H1 (cell line): Measurements from ENCODE around the gene ADAMTS17. TPM values are rescaled to one million over a fixed set of nuclear protein-coding genes. Genes with fewer than 3 reads are reported as not detected.
A peak's percentile ranks its signal among the peaks of the same experiment; 100 is the strongest.

ENCODE experiments used
- CTCF ChIA-PET: fragments of 300-600 bp; sonication (Branson Sonifier 250); formaldehyde crosslinking; loops from one replicate; lab custom pipeline; 2021; ENCODE audit not compliant: partially characterized antibody; lab: Charles Lee
- POLR2A ChIA-PET: fragments of 300-600 bp; sonication (Branson Sonifier 250); formaldehyde crosslinking; loops from one replicate; lab custom pipeline; 2021; ENCODE audit warnings: inconsistent platforms; ENCODE audit not compliant: partially characterized antibody; lab: Charles Lee
- DNase-seq, 2 experiments: peaks; one replicate each; pipeline versions ENCODE4 v3.0.0 to v3.0.0-alpha.2; 2010 to 2022; ENCODE audit warnings: low spot score in 2 of 2, low read depth in 1 of 2, mixed read lengths in 1 of 2
- FAIRE-seq: peaks from 2 replicates; lab custom pipeline; 2011; peaks lifted over from hg19 to GRCh38; lab: Jason Lieb, UNC
- H2AFZ ChIP-seq: 2 replicates; pipeline ENCODE4 v1.8.1; 2012; ENCODE audit warnings: low read length, inconsistent platforms
- H2AK5ac ChIP-seq: 2 replicates; pipeline ENCODE4 v1.6.1; 2013; ENCODE audit warnings: low read depth, low read length
- H2BK120ac ChIP-seq: replicated peaks from 2 replicates; pipeline ENCODE3; 2013; ENCODE audit warnings: low read depth, low read length, inconsistent platforms
- H2BK12ac ChIP-seq: 2 replicates; pipeline ENCODE4 v1.6.1; 2013; ENCODE audit warnings: low read depth, low read length
- H2BK15ac ChIP-seq: 2 replicates; pipeline ENCODE4 v1.6.1; 2013; ENCODE audit warnings: low read length
- H2BK20ac ChIP-seq: 2 replicates; pipeline ENCODE4 v1.6.1; 2013; ENCODE audit warnings: low read length
- H2BK5ac ChIP-seq: 2 replicates; pipeline ENCODE4 v1.6.1; 2013; ENCODE audit warnings: low read depth, low read length
- H3K14ac ChIP-seq: 2 replicates; pipeline ENCODE4 v1.6.1; 2013; ENCODE audit warnings: inconsistent platforms; ENCODE audit not compliant: insufficient read length
- H3K18ac ChIP-seq: 2 replicates; pipeline ENCODE4 v1.6.1; 2013; ENCODE audit warnings: low read length; ENCODE audit errors: extremely low read depth
- H3K23ac ChIP-seq: 2 replicates; pipeline ENCODE4 v1.6.1; 2013; ENCODE audit warnings: inconsistent platforms; ENCODE audit not compliant: insufficient read length
- H3K23me2 ChIP-seq: 2 replicates; pipeline ENCODE4 v1.6.1; 2013; ENCODE audit warnings: low read depth, low read length
- H3K27ac ChIP-seq: 2 replicates; pipeline ENCODE4 v1.6.1; 2011; ENCODE audit warnings: low read depth, low read length, inconsistent platforms
- H3K27me3 ChIP-seq, 4 experiments: replicated peaks in 1 of 4; 1 replicate in 1 of 4; 2 replicates in 3 of 4; pipeline versions ENCODE4 v1.6.1 to v1.8.1; 2011 to 2013; ENCODE audit warnings: low read length in 3 of 4, mild to moderate bottlenecking in 3 of 4, inconsistent platforms in 2 of 4, mixed read lengths in 2 of 4, moderate library complexity in 1 of 4; ENCODE audit not compliant: control insufficient read depth in 3 of 4, insufficient read depth in 3 of 4; ENCODE audit errors: extremely low read depth in 1 of 4
- H3K36me3 ChIP-seq, 4 experiments: 2 replicates each; pipeline versions ENCODE4 v1.6.1 to v1.8.1; 2011 to 2013; ENCODE audit warnings: mild to moderate bottlenecking in 4 of 4, low read length in 3 of 4, moderate library complexity in 2 of 4, control low read depth in 1 of 4, inconsistent platforms in 1 of 4; ENCODE audit not compliant: insufficient read depth in 4 of 4, control insufficient read depth in 2 of 4
- H3K4ac ChIP-seq: replicated peaks from 2 replicates; pipeline ENCODE3; 2013; ENCODE audit warnings: low read length, low read depth, mixed read lengths, inconsistent platforms; ENCODE audit not compliant: insufficient read length
- H3K4me1 ChIP-seq, 4 experiments: replicated peaks in 1 of 4; 1 replicate in 1 of 4; 2 replicates in 3 of 4; pipeline versions ENCODE4 v1.6.1 to v1.8.1; 2011 to 2013; ENCODE audit warnings: low read length in 3 of 4, inconsistent platforms in 2 of 4, mixed read lengths in 1 of 4; ENCODE audit not compliant: insufficient read depth in 4 of 4, control insufficient read depth in 3 of 4
- H3K4me2 ChIP-seq, 2 experiments: 2 replicates each; pipeline versions ENCODE4 v1.6.1 to v1.8.1; 2011 to 2013; ENCODE audit warnings: low read depth in 2 of 2, low read length in 2 of 2, control low read depth in 1 of 2, inconsistent platforms in 1 of 2, mild to moderate bottlenecking in 1 of 2; ENCODE audit not compliant: insufficient read depth in 1 of 2
- H3K4me3 ChIP-seq, 4 experiments: fragments of 200-600, 300-600 bp in 1 of 4; sonication (generic), shearing (Covaris generic), sonication (Bioruptor Twin) in 1 of 4; 2 replicates each; pipeline versions ENCODE4 v1.5.1 to v1.8.1; 2011 to 2016; ENCODE audit warnings: low read length in 4 of 4, low read depth in 3 of 4, control low read depth in 2 of 4, inconsistent platforms in 2 of 4, mild to moderate bottlenecking in 2 of 4, mixed read lengths in 1 of 4, moderate library complexity in 1 of 4; ENCODE audit not compliant: insufficient read depth in 2 of 4; ENCODE audit errors: extremely low read depth in 1 of 4
- H3K56ac ChIP-seq: replicated peaks from 2 replicates; pipeline ENCODE3; 2013; ENCODE audit warnings: low read depth, mild to moderate bottlenecking, mixed read lengths, low read length, inconsistent platforms; ENCODE audit not compliant: insufficient read length
- H3K79me1 ChIP-seq: 2 replicates; pipeline ENCODE4 v1.6.1; 2013; ENCODE audit warnings: low read depth, low read length, control low read depth
- H3K79me2 ChIP-seq, 2 experiments: 2 replicates each; pipeline versions ENCODE4 v1.6.1 to v1.8.1; 2012 to 2013; ENCODE audit warnings: low read length in 2 of 2, mild to moderate bottlenecking in 2 of 2, inconsistent platforms in 1 of 2; ENCODE audit not compliant: insufficient read depth in 2 of 2, control insufficient read depth in 1 of 2
- H3K9ac ChIP-seq, 4 experiments: replicated peaks in 1 of 4; 1 replicate in 1 of 4; 2 replicates in 3 of 4; pipeline versions ENCODE4 v1.6.1 to v1.8.1; 2011 to 2013; ENCODE audit warnings: low read depth in 3 of 4, low read length in 3 of 4, control low read depth in 2 of 4, mild to moderate bottlenecking in 2 of 4, moderate library complexity in 2 of 4, inconsistent platforms in 1 of 4; ENCODE audit errors: extremely low read depth in 1 of 4
- H3K9me3 ChIP-seq, 2 experiments: 2 replicates each; pipeline versions ENCODE4 v1.6.1 to v1.8.1; 2012 to 2013; ENCODE audit warnings: mild to moderate bottlenecking in 2 of 2, moderate library complexity in 2 of 2, control low read depth in 1 of 2, inconsistent platforms in 1 of 2, low read depth in 1 of 2, low read length in 1 of 2, mixed read lengths in 1 of 2; ENCODE audit not compliant: insufficient read depth in 2 of 2
- H4K20me1 ChIP-seq, 2 experiments: replicated peaks in 1 of 2; 2 replicates each; pipeline versions ENCODE3 to v1.8.1; 2011 to 2013; ENCODE audit warnings: inconsistent platforms in 2 of 2, low read length in 2 of 2, mild to moderate bottlenecking in 1 of 2; ENCODE audit not compliant: insufficient read depth in 2 of 2, control insufficient read depth in 1 of 2
- H4K5ac ChIP-seq: 2 replicates; pipeline ENCODE4 v1.6.1; 2013; ENCODE audit warnings: low read length, low read depth, mixed read lengths, inconsistent platforms; ENCODE audit not compliant: insufficient read length
- H4K8ac ChIP-seq: 2 replicates; pipeline ENCODE4 v1.8.0; 2013; ENCODE audit warnings: mild to moderate bottlenecking, moderate library complexity, low read length, inconsistent platforms; ENCODE audit not compliant: insufficient read depth; ENCODE audit errors: extremely low read depth
- H4K91ac ChIP-seq: replicated peaks from 2 replicates; pipeline ENCODE3; 2013; ENCODE audit warnings: low read length, mixed read lengths, inconsistent platforms; ENCODE audit not compliant: insufficient read length
- BRCA1 ChIP-seq: IDR thresholded peaks from 2 replicates; pipeline ENCODE4 v1.6.1; 2012; ENCODE audit warnings: low read depth, low read length, improper control_type of control experiment
- CREB1 ChIP-seq: IDR thresholded peaks from 2 replicates; pipeline ENCODE4 v1.6.1; 2012; ENCODE audit warnings: inconsistent platforms
- EP300 ChIP-seq, 2 experiments: IDR thresholded peaks; 1 replicate in 1 of 2; 2 replicates in 1 of 2; pipeline ENCODE4 v1.6.1; 2011 to 2012; ENCODE audit warnings: low read depth in 2 of 2, low read length in 2 of 2, mild to moderate bottlenecking in 2 of 2, borderline replicate concordance in 1 of 2, inconsistent platforms in 1 of 2, moderate library complexity in 1 of 2
- EZH2 ChIP-seq: fragments of 200-600 bp; sonication (generic); IDR thresholded peaks from 2 replicates; pipeline ENCODE4 v1.7.1; 2012; ENCODE audit warnings: low read depth, mild to moderate bottlenecking, moderate library complexity, low read length, inconsistent platforms; ENCODE audit not compliant: severe bottlenecking
- GABPA ChIP-seq: IDR thresholded peaks from 2 replicates; pipeline ENCODE4 v1.6.1; 2011; ENCODE audit warnings: mild to moderate bottlenecking, low read length, moderate library complexity, borderline replicate concordance; ENCODE audit not compliant: insufficient read depth
- GTF2F1 ChIP-seq: IDR thresholded peaks from 2 replicates; pipeline ENCODE4 v1.6.1; 2012; ENCODE audit warnings: low read depth, low read length, improper control_type of control experiment, borderline replicate concordance
- JUND ChIP-seq: IDR thresholded peaks from 2 replicates; pipeline ENCODE4 v1.6.1; 2011; ENCODE audit warnings: mild to moderate bottlenecking, improper control_type of control experiment, low read length
- KDM4A ChIP-seq: IDR thresholded peaks from one replicate; pipeline ENCODE4 v1.7.1; 2012; ENCODE audit warnings: low read depth, mild to moderate bottlenecking, moderate library complexity, low read length, inconsistent platforms; ENCODE audit not compliant: severe bottlenecking
- SAP30 ChIP-seq: fragments of 300-600 bp; sonication (generic); IDR thresholded peaks from 2 replicates; pipeline ENCODE4 v1.7.1; 2012; ENCODE audit warnings: low read length, moderate library complexity, mild to moderate bottlenecking, inconsistent platforms; ENCODE audit not compliant: insufficient read depth, insufficient replicate concordance
- SIRT6 ChIP-seq: IDR thresholded peaks from one replicate; pipeline ENCODE4 v1.7.1; 2012; ENCODE audit warnings: low read length, inconsistent platforms
- SP4 ChIP-seq: IDR thresholded peaks from 2 replicates; pipeline ENCODE4 v1.6.1; 2012; ENCODE audit warnings: low read length, inconsistent platforms
- TBP ChIP-seq: IDR thresholded peaks from 2 replicates; pipeline ENCODE4 v1.6.1; 2011; ENCODE audit warnings: low read depth, low read length, improper control_type of control experiment
- WGBS, 2 experiments: shearing (Covaris generic) in 1 of 2; methylation state at CpG; one replicate each; pipeline versions ENCODE4 v1.1.6 to v1.1.7; 2013 to 2015; ENCODE audit warnings: low lambda C conversion rate in 2 of 2, mixed read lengths in 2 of 2, inconsistent platforms in 1 of 2, low coverage in 1 of 2, missing lambda C conversion rate in 1 of 2; ENCODE audit not compliant: insufficient replicate concordance in 2 of 2, insufficient coverage in 1 of 2, insufficient read length in 1 of 2; ENCODE audit errors: extremely low coverage in 1 of 2, missing lambda C conversion rate in 1 of 2; 5-methylcytosine and 5-hydroxymethylcytosine counted together
- polyA plus RNA-seq, 7 experiments: library from polyadenylated mRNA; depleted of rRNA in 3 of 7; stranded (reverse) in 5 of 7; unstranded in 2 of 7; fragments of >200 nt in 5 of 7; fragments of 200-250 nt in 2 of 7; gene quantifications; 1 replicate in 5 of 7; 2 replicates in 1 of 7; 4 replicates in 1 of 7; pipeline versions ENCODE4 v1.2.1 to v1.2.3, GENCODE V29; 2011 to 2013; ENCODE audit warnings: missing spikeins in 2 of 7, mixed read lengths in 2 of 7
- total RNA-seq: library from RNA; stranded (reverse); fragmentation: NEBNext Ultra II Directional; extraction: Animal tissue kit (Norgen Biotek cat#: 25700); gene quantifications from 2 replicates; pipeline ENCODE4 v1.2.1, GENCODE V29; 2021
- TF ChIP-seq, protein P1 (sequence below): IDR thresholded peaks from 2 replicates; pipeline ENCODE4 v1.6.1; 2012; ENCODE audit warnings: inconsistent platforms

The ADAMTS17 gene
- total and polyA plus RNA-seq, 2 of the 8 experiments (the other 6 are each of a cell fraction or from before 2014, with no cell fraction given) = 0.51 to 1.7 TPM

DNA sequence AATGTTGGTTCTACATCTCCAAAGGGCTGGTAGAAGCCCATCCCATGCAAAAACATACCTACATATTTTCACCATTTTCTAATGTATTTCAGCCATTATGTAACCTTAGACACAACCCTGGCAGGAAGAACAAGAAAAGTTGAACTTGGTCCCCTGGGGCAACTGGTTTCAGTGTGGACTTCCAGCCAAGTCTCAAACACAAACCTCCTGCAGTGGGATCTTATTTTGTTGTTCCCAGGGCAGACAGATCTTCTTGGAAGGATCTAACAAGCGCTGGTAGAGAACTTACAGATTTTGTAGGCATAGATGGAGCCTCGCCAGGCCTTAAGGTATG is 96.3 kb downstream of the ADAMTS17 start:
- POLR2A ChIA-PET = no interaction called here
- H4K8ac ChIP-seq = no peak overlapping the region
- no peak overlapping the region for H4K91ac ChIP-seq
- TF ChIP-seq EZH2 (no peak), SAP30 (no peak), CREB1 (no peak), GABPA (no peak), JUND (no peak), GTF2F1 (no peak), TBP (no peak), KDM4A (no peak), EP300 (IDR thresholded peaks at IDR 0.05; ENCODE audit: borderline replicate concordance in 1 of 2, low read depth in 2 of 2, low read length in 2 of 2) (no peak), SIRT6 (no peak), SP4 (no peak), BRCA1 (no peak)
- TF ChIP-seq, protein P1, sequence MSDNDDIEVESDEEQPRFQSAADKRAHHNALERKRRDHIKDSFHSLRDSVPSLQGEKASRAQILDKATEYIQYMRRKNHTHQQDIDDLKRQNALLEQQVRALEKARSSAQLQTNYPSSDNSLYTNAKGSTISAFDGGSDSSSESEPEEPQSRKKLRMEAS = no peak
- TF ChIP-seq, all 59 proteins: peak for 0
- H3K79me2 ChIP-seq = no peaks in the 10 kb centered on the region
- no peaks in the 10 kb centered on the region for H4K20me1 ChIP-seq
- H3K23ac ChIP-seq = no peak overlapping the region
- no peak for DNase-seq
- WGBS, 2 experiments = 89% methylated on average over 2 of the region's 2 CpGs; no CpG with 5 or more reads in 1 of the 2 experiments
- H4K5ac ChIP-seq = no peak overlapping the region
- no peak overlapping the region for H3K18ac ChIP-seq
- no peak overlapping the region for H3K27ac ChIP-seq
- H3K79me1 ChIP-seq = no peaks in the 10 kb centered on the region
- H3K14ac ChIP-seq = no peak overlapping the region
- H2BK5ac ChIP-seq = no peak overlapping the region
- no peak overlapping the region for H3K56ac ChIP-seq
- H2BK15ac ChIP-seq = no peak overlapping the region
- no peaks in the 10 kb centered on the region for H3K27me3 ChIP-seq
- no peak overlapping the region for H3K4ac ChIP-seq
- H3K4me2 ChIP-seq = no peak overlapping the region
- H2BK12ac ChIP-seq = no peak overlapping the region
- no peaks in the 10 kb centered on the region for H3K23me2 ChIP-seq
- no peaks in the 10 kb centered on the region for H3K9me3 ChIP-seq
- H3K9ac ChIP-seq = no peak overlapping the region
- no peak overlapping the region for H2BK20ac ChIP-seq
- H3K4me3 ChIP-seq = no peak overlapping the region
- CTCF ChIA-PET = interaction anchor here (1.6 to 1.7 kb wide), 2 partner anchors 29 to 94 kb away, joined by 3 to 4 read pairs; no protein-coding TSS in a partner anchor
- FAIRE-seq = no peak
- peaks cover 0 to 2% (median under 1%) of the 10 kb centered on the region in 4 experiments; a peak in 5 of 7 replicates for H3K4me1 ChIP-seq
- peak overlapping the region; percentile 6; the same call in 1 of the 2 replicates for H2AFZ ChIP-seq
- no peak overlapping the region for H2AK5ac ChIP-seq
- H3K36me3 ChIP-seq = no peaks in the 10 kb centered on the region
- H2BK120ac ChIP-seq = no peak overlapping the region
